K562 (cell line): ENCODE data around the gene TMEM218. TPM values are rescaled to one million over a fixed set of nuclear protein-coding genes. Genes with fewer than 3 reads are reported as not detected.

ENCODE experiments used
- ATF3 ChIP-seq, 2 experiments: fragments of 450-650 bp in 1 of 2; sonication (generic) in 1 of 2; formaldehyde crosslinking in 1 of 2; IDR thresholded peaks in 1 of 2; conservative IDR thresholded peaks in 1 of 2; 2 replicates each; pipeline versions ENCODE4 v1.6.1 to v1.8.1; 2016 to 2023; ENCODE audit warnings: mild to moderate bottlenecking in 2 of 2, moderate library complexity in 2 of 2, inconsistent platforms in 1 of 2, missing genetic modification reagents in 1 of 2
- BHLHE40 ChIP-seq: IDR thresholded peaks from 2 replicates; pipeline ENCODE4 v1.6.1; 2011; ENCODE audit warnings: low read length, improper control_type of control experiment
- CCAR2 ChIP-seq: fragments of 200-400 bp; formaldehyde crosslinking; IDR thresholded peaks from 2 replicates; pipeline ENCODE4 v1.6.1; 2017; ENCODE audit warnings: mild to moderate bottlenecking, low read depth, low read length
- CSDE1 ChIP-seq, 2 experiments: fragments of 450-650 bp; IDR thresholded peaks; 2 replicates each; pipeline ENCODE4 v1.6.1; 2016; ENCODE audit warnings: mild to moderate bottlenecking in 1 of 2
- DPF2 ChIP-seq: fragments of 450-650 bp; IDR thresholded peaks from 2 replicates; pipeline ENCODE4 v1.6.1; 2016
- FOSL1 ChIP-seq: fragments of 200-800 bp; sonication (Bioruptor generic); conservative IDR thresholded peaks from 2 replicates; pipeline ENCODE4 v1.6.1; 2016; ENCODE audit warnings: missing genetic modification characterization, missing compliant biosample characterization
- HNRNPUL1 ChIP-seq: fragments of 200-400 bp; formaldehyde crosslinking; IDR thresholded peaks from 2 replicates; pipeline ENCODE4 v1.6.1; 2017; ENCODE audit warnings: low read length
- MCM5 ChIP-seq: fragments of 450-650 bp; IDR thresholded peaks from 2 replicates; pipeline ENCODE4 v1.6.1; 2016; ENCODE audit warnings: low read depth
- MLLT1 ChIP-seq, 2 experiments: fragments of 450-650 bp; IDR thresholded peaks; 2 replicates each; pipeline ENCODE4 v1.6.1; 2016
- NFRKB ChIP-seq: fragments of 450-650 bp; IDR thresholded peaks from 2 replicates; pipeline ENCODE4 v1.6.1; 2016; ENCODE audit warnings: low read depth
- NONO ChIP-seq, 2 experiments: fragments of 200-400 bp in 1 of 2; fragments of 450-650 bp in 1 of 2; formaldehyde crosslinking in 1 of 2; IDR thresholded peaks; 2 replicates each; pipeline ENCODE4 v1.6.1; 2017; ENCODE audit warnings: low read depth in 2 of 2, mild to moderate bottlenecking in 2 of 2, moderate library complexity in 2 of 2, low read length in 1 of 2
- PCBP1 ChIP-seq: fragments of 200-400 bp; formaldehyde crosslinking; IDR thresholded peaks from 2 replicates; pipeline ENCODE4 v1.6.1; 2018; ENCODE audit warnings: mild to moderate bottlenecking, low read depth, low read length; ENCODE audit not compliant: poor library complexity, severe bottlenecking
- PCBP2 ChIP-seq: fragments of 200-400 bp; formaldehyde crosslinking; IDR thresholded peaks from 2 replicates; pipeline ENCODE4 v1.6.1; 2018; ENCODE audit warnings: low read length, low read depth, mild to moderate bottlenecking, moderate library complexity; ENCODE audit not compliant: poor library complexity, severe bottlenecking
- RNF2 ChIP-seq: sonication (generic); IDR thresholded peaks from 2 replicates; pipeline ENCODE4 v1.6.1; 2016
- SIN3A ChIP-seq, 2 experiments: fragments of 150-350 bp in 1 of 2; IDR thresholded peaks; 2 replicates each; pipeline ENCODE4 v1.6.1; 2011 to 2016; ENCODE audit warnings: borderline replicate concordance in 2 of 2, low read depth in 2 of 2, low read length in 2 of 2, mild to moderate bottlenecking in 2 of 2, moderate library complexity in 2 of 2; ENCODE audit not compliant: control insufficient read depth in 1 of 2
- TFAP4 ChIP-seq: sonication (generic); formaldehyde crosslinking; IDR thresholded peaks from 2 replicates; pipeline ENCODE4 v1.8.0; 2022; ENCODE audit warnings: missing genetic modification reagents, mild to moderate bottlenecking, moderate library complexity, borderline replicate concordance
- USF2 ChIP-seq: sonication (generic); formaldehyde crosslinking; IDR thresholded peaks from 2 replicates; pipeline ENCODE4 v1.5.0; 2020; ENCODE audit warnings: missing genetic modification reagents
- WHSC1 ChIP-seq: IDR thresholded peaks from one replicate; pipeline ENCODE4 v1.6.1; 2012; ENCODE audit warnings: low read length, control low read depth, inconsistent platforms
- ZBTB43 ChIP-seq: sonication (generic); formaldehyde crosslinking; IDR thresholded peaks from 2 replicates; pipeline ENCODE4 v1.8.0; 2023; ENCODE audit warnings: mild to moderate bottlenecking, missing genetic modification reagents
- ZBTB7A ChIP-seq: IDR thresholded peaks from 2 replicates; pipeline ENCODE4 v1.6.1; 2011; ENCODE audit warnings: low read depth, mild to moderate bottlenecking, low read length, moderate library complexity, borderline replicate concordance; ENCODE audit not compliant: control insufficient read depth
- ZC3H8 ChIP-seq: fragments of 450-650 bp; IDR thresholded peaks from 2 replicates; pipeline ENCODE4 v1.6.1; 2017
- ZFP30 ChIP-seq: fragments of 250-450 bp; sonication (Bioruptor Pico); IDR thresholded peaks from 2 replicates; pipeline ENCODE4 v1.8.0; 2022; ENCODE audit warnings: moderate library complexity, mild to moderate bottlenecking, inconsistent platforms, borderline replicate concordance
- ZNF324 ChIP-seq: fragments of 250-450 bp; sonication (Bioruptor Pico); IDR thresholded peaks from 2 replicates; pipeline ENCODE4 v1.4.0; 2020; ENCODE audit warnings: mild to moderate bottlenecking
- ZNF511 ChIP-seq: sonication (generic); formaldehyde crosslinking; IDR thresholded peaks from 2 replicates; pipeline ENCODE4 v1.8.0; 2022; ENCODE audit warnings: mild to moderate bottlenecking, missing genetic modification reagents
- polyA plus RNA-seq, 8 experiments: library from polyadenylated mRNA; depleted of rRNA in 4 of 8; stranded (reverse) in 5 of 8; unstranded in 3 of 8; fragments of >200 nt; fragmentation: Nextera tagmentation in 2 of 8; fragmentation: Illumina TruSeq in 1 of 8; extraction: Ambion mirVana in 2 of 8; extraction: Trizol in 1 of 8; gene quantifications; 2 replicates each; pipeline versions ENCODE4 v1.2.1 to v1.2.3, GENCODE V29; 2011 to 2014; ENCODE audit warnings: inconsistent platforms in 1 of 8, missing spikeins in 1 of 8
- total RNA-seq, 7 experiments: library from RNA; depleted of rRNA in 6 of 7; stranded (reverse); fragments of >200 nt in 6 of 7; fragmentation: Illumina TruSeq in 2 of 7; extraction: Trizol in 2 of 7; gene quantifications; 2 replicates each; pipeline versions ENCODE4 v1.2.1 to v1.2.3, GENCODE V29; 2011 to 2021; ENCODE audit warnings: low replicate concordance in 1 of 7

The TMEM218 gene
- total and polyA plus RNA-seq, 9 of the 15 experiments (the other 6 are each of a cell fraction or from before 2014, with no cell fraction given), result 13.4 to 32.2 (median 25.4) TPM

GRCh38 chr11:125069008-125069407, 42.4 kb downstream of the TMEM218 start (continued):
- TF ChIP-seq ZC3H8, result no peak
- no peak for TF ChIP-seq ZFP30 (CRISPR knock-in tag)
- no peak for TF ChIP-seq TFAP4 (CRISPR knock-in tag)
- no peak for TF ChIP-seq USF2
- no peak for TF ChIP-seq HNRNPUL1
- TF ChIP-seq FOSL1 (tag), result peak; percentile 66
- TF ChIP-seq RNF2, result no peak
- 0 out of 2 replicates have a peak, but pooled peaks have one; percentile 14 for TF ChIP-seq ATF3 (IDR thresholded peaks at IDR 0.05)
- no peak for TF ChIP-seq ATF3 (CRISPR knock-in tag; conservative IDR thresholded peaks at IDR 0.05)
- TF ChIP-seq NFRKB, result no peak
- TF ChIP-seq CCAR2, result no peak
- TF ChIP-seq BHLHE40, result no peak
- no peak for TF ChIP-seq SIN3A (IDR thresholded peaks at IDR 0.05; ENCODE audit: borderline replicate concordance in 2 of 2, control insufficient read depth in 1 of 2, low read depth in 2 of 2, low read length in 2 of 2)
- no peak for TF ChIP-seq ZNF324
- TF ChIP-seq WHSC1, result no peak
- TF ChIP-seq MCM5, result no peak
- TF ChIP-seq CSDE1 (IDR thresholded peaks at IDR 0.05), result no peak
- no peak for TF ChIP-seq ZNF511
- TF ChIP-seq ZBTB43 (CRISPR knock-in tag), result no peak
- no peak for TF ChIP-seq PCBP2
- no peak for TF ChIP-seq PCBP1
- no peak for TF ChIP-seq MLLT1 (IDR thresholded peaks at IDR 0.05)
- TF ChIP-seq ZBTB7A, result no peak
- TF ChIP-seq NONO (IDR thresholded peaks at IDR 0.05; ENCODE audit: low read depth in 2 of 2, low read length in 1 of 2), result no peak
- TF ChIP-seq DPF2, result peak; percentile 74
